ENCODE measurements around the gene P2RX7. TPM values are rescaled to one million over a fixed set of nuclear protein-coding genes. Genes with fewer than 3 reads are reported as not detected.

Gene P2RX7
- total RNA-seq, 1 experiment from 2014 or later: not detected

DNA sequence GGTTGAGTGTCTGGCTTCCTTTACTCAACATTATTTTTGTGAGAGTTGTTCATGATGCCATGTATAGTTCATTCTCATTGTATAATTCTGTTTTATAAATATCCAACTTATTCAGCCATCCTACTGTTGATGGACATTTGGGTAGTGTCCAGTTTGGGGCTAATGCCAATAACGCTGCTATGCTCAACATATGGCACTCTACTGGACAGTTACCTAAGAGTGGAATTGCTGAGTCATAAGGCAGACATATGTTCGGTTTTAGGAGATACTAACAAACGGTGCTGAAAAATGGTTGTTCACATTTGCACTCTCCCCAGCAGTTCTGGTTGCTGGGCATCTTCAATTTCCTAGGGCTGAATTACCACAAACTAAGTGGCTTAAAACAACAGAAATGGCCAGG is 48.5 kb downstream of the P2RX7 start:
- no TSS peak for BruUV-seq (replicated peaks)
- CTCF ChIA-PET: no interaction called here
- Mint-ChIP-seq H3K36me3 (ENCODE audit: insufficient read depth, unreplicated experiment) (no peaks in the 10 kb centered on the region), H3K27ac (ENCODE audit: unreplicated experiment) (no peak overlapping the region), H3K9me3 (ENCODE audit: low read depth, unreplicated experiment) (no peaks in the 10 kb centered on the region), H3K4me1 (ENCODE audit: low read depth, unreplicated experiment) (no peaks in the 10 kb centered on the region), H3K27me3 (ENCODE audit: unreplicated experiment) (peaks cover 3% of the 10 kb centered on the region), H3K4me3 (ENCODE audit: low read depth, unreplicated experiment) (no peak overlapping the region)
- TF ChIP-seq, protein P1, sequence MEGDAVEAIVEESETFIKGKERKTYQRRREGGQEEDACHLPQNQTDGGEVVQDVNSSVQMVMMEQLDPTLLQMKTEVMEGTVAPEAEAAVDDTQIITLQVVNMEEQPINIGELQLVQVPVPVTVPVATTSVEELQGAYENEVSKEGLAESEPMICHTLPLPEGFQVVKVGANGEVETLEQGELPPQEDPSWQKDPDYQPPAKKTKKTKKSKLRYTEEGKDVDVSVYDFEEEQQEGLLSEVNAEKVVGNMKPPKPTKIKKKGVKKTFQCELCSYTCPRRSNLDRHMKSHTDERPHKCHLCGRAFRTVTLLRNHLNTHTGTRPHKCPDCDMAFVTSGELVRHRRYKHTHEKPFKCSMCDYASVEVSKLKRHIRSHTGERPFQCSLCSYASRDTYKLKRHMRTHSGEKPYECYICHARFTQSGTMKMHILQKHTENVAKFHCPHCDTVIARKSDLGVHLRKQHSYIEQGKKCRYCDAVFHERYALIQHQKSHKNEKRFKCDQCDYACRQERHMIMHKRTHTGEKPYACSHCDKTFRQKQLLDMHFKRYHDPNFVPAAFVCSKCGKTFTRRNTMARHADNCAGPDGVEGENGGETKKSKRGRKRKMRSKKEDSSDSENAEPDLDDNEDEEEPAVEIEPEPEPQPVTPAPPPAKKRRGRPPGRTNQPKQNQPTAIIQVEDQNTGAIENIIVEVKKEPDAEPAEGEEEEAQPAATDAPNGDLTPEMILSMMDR (IDR thresholded peaks at IDR 0.05; ENCODE audit: unreplicated experiment): no peak
- DNase-seq: no peak
- intact Hi-C loops (cut with micrococcal nuclease; ENCODE audit: unreplicated experiment): no loop called here

DNA sequence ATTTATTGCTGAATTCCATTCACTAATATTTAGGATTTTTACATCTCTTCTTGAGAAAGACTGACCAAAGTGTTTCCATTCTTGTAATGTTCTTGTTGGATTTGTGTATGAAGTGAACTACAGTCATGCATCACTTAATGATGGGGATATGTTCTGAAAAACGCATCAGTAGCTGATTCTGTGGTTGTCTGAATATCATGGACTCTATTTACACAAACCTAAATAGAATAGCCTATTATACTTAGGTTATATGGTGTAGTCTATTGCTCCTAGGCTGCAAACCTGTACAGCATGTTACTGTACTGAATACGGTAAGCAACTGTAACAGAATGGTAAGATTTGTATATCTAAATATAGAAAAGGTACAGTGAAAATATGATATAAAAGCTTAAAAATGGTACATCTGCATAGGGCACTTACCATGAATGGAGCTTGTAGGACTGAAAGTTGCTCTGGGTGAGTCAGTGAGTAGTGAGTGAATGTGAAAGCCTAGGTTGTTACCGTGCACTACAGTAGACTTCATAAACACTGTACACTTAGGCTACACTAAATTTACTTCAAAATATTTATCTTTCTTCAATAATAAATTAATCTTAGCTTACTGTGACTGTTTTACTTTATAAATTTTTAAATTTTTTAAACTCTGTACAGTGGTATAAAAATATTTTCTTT is 49.7 kb downstream of the P2RX7 start:
- H3K4me1 Mint-ChIP-seq (ENCODE audit: low read depth, unreplicated experiment): no peaks in the 10 kb centered on the region
- no peaks in the 10 kb centered on the region for H3K36me3 Mint-ChIP-seq (ENCODE audit: insufficient read depth, unreplicated experiment)
- intact Hi-C loops (cut with micrococcal nuclease; ENCODE audit: unreplicated experiment): no loop called here
- H3K27ac Mint-ChIP-seq (ENCODE audit: unreplicated experiment): no peak overlapping the region
- no peak for DNase-seq
- CTCF ChIA-PET: interaction anchor here (0.9 kb wide), 1 partner anchor 9 kb away, joined by 3 read pairs; no protein-coding TSS in a partner anchor
- no peak overlapping the region for H3K4me3 Mint-ChIP-seq (ENCODE audit: low read depth, unreplicated experiment)
- no TSS peak for BruUV-seq (replicated peaks)
- TF ChIP-seq, protein P1 (IDR thresholded peaks at IDR 0.05; ENCODE audit: unreplicated experiment): no peak
- H3K9me3 Mint-ChIP-seq (ENCODE audit: low read depth, unreplicated experiment): no peaks in the 10 kb centered on the region
- no peaks in the 10 kb centered on the region for H3K27me3 Mint-ChIP-seq (ENCODE audit: unreplicated experiment)

DNA sequence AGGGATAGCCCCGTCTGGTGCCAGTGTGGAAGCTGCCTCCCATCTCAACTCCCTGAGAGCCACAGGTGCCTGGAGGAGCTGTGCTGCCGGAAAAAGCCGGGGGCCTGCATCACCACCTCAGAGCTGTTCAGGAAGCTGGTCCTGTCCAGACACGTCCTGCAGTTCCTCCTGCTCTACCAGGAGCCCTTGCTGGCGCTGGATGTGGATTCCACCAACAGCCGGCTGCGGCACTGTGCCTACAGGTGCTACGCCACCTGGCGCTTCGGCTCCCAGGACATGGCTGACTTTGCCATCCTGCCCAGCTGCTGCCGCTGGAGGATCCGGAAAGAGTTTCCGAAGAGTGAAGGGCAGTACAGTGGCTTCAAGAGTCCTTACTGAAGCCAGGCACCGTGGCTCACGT is 51.7 kb downstream of the P2RX7 start:
- no peaks in the 10 kb centered on the region for H3K9me3 Mint-ChIP-seq (ENCODE audit: low read depth, unreplicated experiment)
- H3K27me3 Mint-ChIP-seq (ENCODE audit: unreplicated experiment): no peaks in the 10 kb centered on the region
- no peak for DNase-seq
- no peaks in the 10 kb centered on the region for H3K4me1 Mint-ChIP-seq (ENCODE audit: low read depth, unreplicated experiment)
- H3K27ac Mint-ChIP-seq (ENCODE audit: unreplicated experiment): no peak overlapping the region
- intact Hi-C loops (cut with micrococcal nuclease; ENCODE audit: unreplicated experiment): no loop called here
- no TSS peak for BruUV-seq (replicated peaks)
- TF ChIP-seq, protein P1 (IDR thresholded peaks at IDR 0.05; ENCODE audit: unreplicated experiment): no peak
- H3K36me3 Mint-ChIP-seq (ENCODE audit: insufficient read depth, unreplicated experiment): no peaks in the 10 kb centered on the region
- no peak overlapping the region for H3K4me3 Mint-ChIP-seq (ENCODE audit: low read depth, unreplicated experiment)
- CTCF ChIA-PET: interaction anchor here (1.1 kb wide), 1 partner anchor 9 kb away, joined by 7 read pairs; no protein-coding TSS in a partner anchor

DNA sequence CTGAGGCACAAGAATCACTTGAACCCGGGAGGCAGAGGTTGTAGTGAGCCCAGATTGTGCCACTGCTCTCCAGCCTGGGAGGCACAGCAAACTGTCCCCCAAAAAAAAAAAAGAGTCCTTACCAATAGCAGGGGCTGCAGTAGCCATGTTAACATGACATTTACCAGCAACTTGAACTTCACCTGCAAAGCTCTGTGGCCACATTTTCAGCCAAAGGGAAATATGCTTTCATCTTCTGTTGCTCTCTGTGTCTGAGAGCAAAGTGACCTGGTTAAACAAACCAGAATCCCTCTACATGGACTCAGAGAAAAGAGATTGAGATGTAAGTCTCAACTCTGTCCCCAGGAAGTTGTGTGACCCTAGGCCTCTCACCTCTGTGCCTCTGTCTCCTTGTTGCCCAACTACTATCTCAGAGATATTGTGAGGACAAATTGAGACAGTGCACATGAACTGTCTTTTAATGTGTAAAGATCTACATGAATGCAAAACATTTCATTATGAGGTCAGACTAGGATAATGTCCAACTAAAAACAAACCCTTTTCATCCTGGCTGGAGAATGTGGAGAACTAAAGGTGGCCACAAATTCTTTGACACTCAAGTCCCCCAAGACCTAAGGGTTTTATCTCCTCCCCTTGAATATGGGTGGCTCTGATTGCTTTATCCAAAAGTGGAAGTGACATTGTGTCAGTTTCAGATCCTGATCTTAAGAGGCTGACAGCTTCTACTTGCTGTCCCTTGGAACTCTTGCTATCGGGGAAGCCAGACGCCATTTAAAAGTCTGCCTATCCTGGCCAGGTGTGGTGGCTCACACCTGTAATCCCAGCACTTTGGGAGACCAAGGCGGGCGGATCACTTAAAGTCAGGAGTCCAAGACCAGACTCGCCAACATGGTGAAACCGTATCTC is 52.6 kb downstream of the P2RX7 start:
- Mint-ChIP-seq H3K9me3 (ENCODE audit: low read depth, unreplicated experiment) (no peaks in the 10 kb centered on the region), H3K4me3 (ENCODE audit: low read depth, unreplicated experiment) (no peak overlapping the region), H3K36me3 (ENCODE audit: insufficient read depth, unreplicated experiment) (peaks cover 4% of the 10 kb centered on the region), H3K4me1 (ENCODE audit: low read depth, unreplicated experiment) (no peaks in the 10 kb centered on the region), H3K27me3 (ENCODE audit: unreplicated experiment) (no peaks in the 10 kb centered on the region), H3K27ac (ENCODE audit: unreplicated experiment) (no peak overlapping the region)
- TF ChIP-seq, protein P1 (IDR thresholded peaks at IDR 0.05; ENCODE audit: unreplicated experiment): no peak
- no peak for DNase-seq
- BruUV-seq (replicated peaks): no TSS peak
- intact Hi-C loops (cut with micrococcal nuclease; ENCODE audit: unreplicated experiment): no loop called here
- CTCF ChIA-PET: no interaction called here

Data from Calu3 (cell line).